Astrocyte of the cerebellum (primary cell): ENCODE data around the gene LHPP.

ENCODE experiments used
- DNase-seq: peaks from one replicate; pipeline ENCODE4 v3.0.0-alpha.2; 2011; ENCODE audit warnings: low read depth
- H3K4me3 ChIP-seq: 2 replicates; pipeline ENCODE4 v1.5.1; 2011; ENCODE audit warnings: mild to moderate bottlenecking, low read depth, low read length, moderate library complexity
- CTCF ChIP-seq: IDR thresholded peaks from 2 replicates; pipeline ENCODE4 v1.5.1; 2012; ENCODE audit warnings: low read length, low read depth, moderate library complexity, mild to moderate bottlenecking; ENCODE audit errors: missing control alignments
- in situ Hi-C: cut with HindIII; loops from 2 replicates; pipeline ENCODE4 v1.10.0; 2017; ENCODE audit warnings: low sequenced_read_pairs

LHPP gene

DNA sequence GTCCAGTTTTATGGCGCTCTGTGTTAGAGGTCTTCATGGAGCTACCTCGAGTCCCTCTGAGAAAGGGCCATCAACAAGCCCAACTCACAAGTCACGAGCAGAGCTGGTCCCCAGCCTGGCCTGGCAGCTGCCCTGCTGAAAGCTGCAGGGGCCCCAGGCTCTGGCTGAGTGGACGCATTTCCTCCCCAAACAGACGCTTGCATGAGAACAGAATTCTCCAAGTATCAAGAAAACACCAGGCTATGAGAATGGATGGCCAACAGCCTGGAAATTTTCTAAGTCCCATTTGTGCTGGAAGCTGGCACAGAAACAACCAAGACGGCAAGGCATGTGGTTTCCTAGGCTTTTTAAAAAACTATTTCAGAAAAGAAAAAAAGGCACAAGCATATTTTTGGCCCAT lies 167.8 kb downstream of the LHPP start:
- in situ Hi-C loops: no loop called here
- TF ChIP-seq CTCF: no peak

DNA sequence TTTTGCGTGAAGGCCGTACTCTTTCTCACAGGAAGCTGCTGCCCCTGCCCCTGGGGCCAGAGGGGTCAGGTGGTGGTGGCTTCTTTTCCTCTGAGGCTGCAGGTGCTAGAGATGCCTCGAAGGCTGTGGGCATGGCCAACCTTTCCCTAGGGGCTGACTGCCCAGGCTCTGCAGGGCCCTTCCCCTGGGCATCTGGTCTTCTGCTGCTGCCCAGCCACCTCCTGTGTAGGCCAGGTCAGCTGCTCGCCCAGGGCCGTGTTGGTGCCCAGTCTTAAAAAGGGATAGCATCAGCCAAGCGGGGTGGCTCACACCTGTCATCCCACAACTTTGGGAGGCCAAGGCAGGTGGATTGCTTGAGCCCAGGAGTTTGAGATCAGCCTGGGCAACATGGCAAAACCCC lies 168.2 kb downstream of the LHPP start:
- DNase-seq: no peak
- no peak overlapping the region for H3K4me3 ChIP-seq
- in situ Hi-C loops: no loop called here
- no peak for TF ChIP-seq CTCF

More for the DNA sequence above, 167.8 kb downstream of the LHPP start:
- no peak overlapping the region for H3K4me3 ChIP-seq
- DNase-seq: no peak

DNA sequence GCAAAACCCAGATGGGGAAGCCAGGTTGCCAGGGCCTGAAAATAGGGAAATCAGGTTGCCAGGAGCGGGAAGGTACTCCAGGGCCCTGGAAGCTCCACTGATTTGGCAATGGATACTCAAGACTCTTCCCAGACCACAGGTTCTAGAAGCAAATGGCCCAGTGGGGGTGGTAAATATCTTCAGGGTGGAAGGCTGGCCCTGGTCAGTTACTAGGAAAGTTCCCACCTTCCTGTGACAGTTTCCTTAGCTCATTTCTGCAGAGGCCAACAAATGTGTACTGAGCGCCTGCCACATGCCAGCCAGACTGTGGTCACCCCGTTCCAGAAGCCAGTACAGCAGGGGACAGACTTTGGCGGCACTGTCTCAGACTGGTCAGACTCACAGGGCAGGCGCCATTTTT lies 168.9 kb downstream of the LHPP start:
- no peak for DNase-seq
- H3K4me3 ChIP-seq: no peak overlapping the region
- no peak for TF ChIP-seq CTCF
- in situ Hi-C loops: no loop called here

DNA sequence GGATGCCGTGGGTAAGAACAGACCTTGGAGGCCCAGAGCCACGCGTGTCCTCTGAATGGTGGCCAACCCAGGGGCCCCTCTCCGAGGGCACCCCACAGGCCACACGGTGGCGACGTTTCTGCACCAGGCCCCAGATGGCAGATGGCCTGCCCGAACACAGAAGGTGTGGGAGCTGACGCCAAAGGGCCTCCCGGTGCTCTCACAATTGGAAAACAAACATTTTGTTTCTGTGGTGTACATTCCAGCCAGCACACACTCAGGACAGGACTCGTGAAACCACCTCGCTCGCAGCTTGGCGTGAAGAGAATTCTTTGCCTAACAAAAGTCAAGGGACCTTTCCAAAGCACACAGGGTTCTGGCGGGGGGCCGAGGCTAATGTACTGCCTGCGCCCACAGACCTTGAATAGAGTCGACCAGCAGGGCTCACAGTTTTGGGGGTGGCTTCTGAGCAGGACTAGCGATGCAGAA lies 170.5 kb downstream of the LHPP start:
- DNase-seq: peak; percentile 90
- peak; percentile 69 for TF ChIP-seq CTCF
- in situ Hi-C loops: no loop called here
- H3K4me3 ChIP-seq: no peak overlapping the region

GRCh38 chr10:124632566-124632965 lies 170.9 kb downstream of the LHPP start:
- H3K4me3 ChIP-seq: no peak overlapping the region
- no peak for DNase-seq
- in situ Hi-C loops: no loop called here
- no peak for TF ChIP-seq CTCF

DNA sequence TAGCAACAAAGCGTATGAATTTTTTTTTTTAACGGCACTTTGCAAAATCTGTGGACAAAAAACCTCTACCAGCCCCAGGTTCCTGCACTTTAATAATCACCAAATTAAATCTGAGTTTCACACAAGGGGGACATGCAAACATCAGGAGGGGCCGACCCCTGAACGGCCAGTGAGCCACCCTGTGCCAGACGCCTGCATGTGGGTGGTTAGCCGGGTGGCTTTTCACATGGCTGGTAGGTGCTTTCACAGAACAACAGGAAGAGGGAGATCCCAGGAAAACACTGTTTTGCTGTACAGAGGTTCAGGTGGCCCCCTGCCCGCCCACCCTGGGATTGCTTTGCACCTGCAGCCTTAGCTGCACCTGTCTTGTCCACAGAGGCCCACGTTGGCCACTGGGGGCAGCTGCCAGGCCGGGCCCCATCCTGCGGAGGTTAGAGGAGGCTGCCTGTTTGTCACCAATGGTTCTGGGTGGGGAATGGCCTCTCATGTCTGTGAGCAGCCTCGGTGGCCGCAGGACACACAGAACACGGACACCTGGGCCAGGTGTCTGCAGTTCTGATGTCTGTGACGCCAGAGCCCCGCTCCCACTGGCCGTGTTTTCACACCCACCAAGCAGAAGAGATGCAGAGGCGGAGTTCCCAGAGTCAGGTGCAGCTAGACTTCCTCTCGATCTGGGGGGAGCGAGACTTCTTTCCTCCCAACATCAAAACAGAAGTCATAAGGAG lies 174.8 kb downstream of the LHPP start:
- no peak overlapping the region for H3K4me3 ChIP-seq
- no peak for DNase-seq
- in situ Hi-C loops: no loop called here

More for the DNA sequence above, 174.8 kb downstream of the LHPP start:
- TF ChIP-seq CTCF: no peak
